ENCODE results near the gene CREB5. TPM values are rescaled to one million over a fixed set of nuclear protein-coding genes. Genes with fewer than 3 reads are reported as not detected.
A peak's percentile ranks its signal among the peaks of the same experiment; 100 is the strongest.

CREB5 gene
- total RNA-seq, 1 experiment from 2014 or later = 0.49 TPM

GRCh38 chr7:28747854-28748253 lies 335.5 kb downstream of the CREB5 start (continued):
- TF ChIP-seq, protein P1, sequence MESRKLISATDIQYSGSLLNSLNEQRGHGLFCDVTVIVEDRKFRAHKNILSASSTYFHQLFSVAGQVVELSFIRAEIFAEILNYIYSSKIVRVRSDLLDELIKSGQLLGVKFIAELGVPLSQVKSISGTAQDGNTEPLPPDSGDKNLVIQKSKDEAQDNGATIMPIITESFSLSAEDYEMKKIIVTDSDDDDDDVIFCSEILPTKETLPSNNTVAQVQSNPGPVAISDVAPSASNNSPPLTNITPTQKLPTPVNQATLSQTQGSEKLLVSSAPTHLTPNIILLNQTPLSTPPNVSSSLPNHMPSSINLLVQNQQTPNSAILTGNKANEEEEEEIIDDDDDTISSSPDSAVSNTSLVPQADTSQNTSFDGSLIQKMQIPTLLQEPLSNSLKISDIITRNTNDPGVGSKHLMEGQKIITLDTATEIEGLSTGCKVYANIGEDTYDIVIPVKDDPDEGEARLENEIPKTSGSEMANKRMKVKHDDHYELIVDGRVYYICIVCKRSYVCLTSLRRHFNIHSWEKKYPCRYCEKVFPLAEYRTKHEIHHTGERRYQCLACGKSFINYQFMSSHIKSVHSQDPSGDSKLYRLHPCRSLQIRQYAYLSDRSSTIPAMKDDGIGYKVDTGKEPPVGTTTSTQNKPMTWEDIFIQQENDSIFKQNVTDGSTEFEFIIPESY (IDR thresholded peaks at IDR 0.05; ENCODE audit: extremely low read depth, insufficient replicate concordance, low read length) = no peak
- TF ChIP-seq ZNF274 (IDR thresholded peaks at IDR 0.05; ENCODE audit: low read depth, low read length) (no peak), FOSL1 (IDR thresholded peaks at IDR 0.05; ENCODE audit: low read depth) (no peak)

DNA sequence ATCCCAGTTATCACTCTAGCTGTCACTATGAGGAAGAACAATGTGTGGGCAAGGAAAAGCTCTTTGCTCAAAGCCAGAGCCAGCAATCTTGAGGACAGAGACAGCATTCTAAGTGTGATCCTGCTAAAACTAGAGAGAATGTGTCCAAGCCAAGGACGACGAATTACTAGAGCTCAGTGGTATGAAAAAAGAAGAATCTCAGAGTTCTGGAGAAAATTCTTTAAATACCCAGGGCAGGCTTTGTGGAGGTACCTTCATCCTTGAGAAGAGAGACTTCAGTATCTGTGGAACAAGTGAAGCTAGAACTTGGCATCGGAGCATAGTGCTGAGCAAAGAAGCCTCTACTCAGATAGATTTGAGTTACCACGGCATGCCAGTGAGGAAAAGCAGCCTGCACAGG lies 336.0 kb downstream of the CREB5 start:
- Histone ChIP-seq H3K9me2 (ENCODE audit: insufficient read depth) (no peaks in the 10 kb centered on the region), H3K79me2 (ENCODE audit: insufficient read depth, low read length) (no peaks in the 10 kb centered on the region), H4K20me1 (ENCODE audit: insufficient read depth) (no peaks in the 10 kb centered on the region), H3K4me3 (replicated peaks in 1 of 2; ENCODE audit: low read depth in 1 of 2, low read length in 2 of 2) (no peak overlapping the region), H3K9me3 (ENCODE audit: control insufficient read depth in 1 of 2, insufficient read depth in 1 of 2, low read depth in 1 of 2, low read length in 2 of 2) (no peaks in the 10 kb centered on the region), H2AFZ (ENCODE audit: low read depth, low read length, poor library complexity, severe bottlenecking) (peak overlapping the region; percentile 14), H3K4me2 (ENCODE audit: low read length) (no peak overlapping the region), H3K27ac (ENCODE audit: low read depth, low read length) (no peak overlapping the region), H3K4me1 (ENCODE audit: control insufficient read depth in 1 of 2, insufficient read depth in 2 of 2, low read length in 2 of 2) (peaks cover 9 to 13% of the 10 kb centered on the region in 2 experiments), H3K27me3 (ENCODE audit: insufficient read depth, low read length) (peaks cover 7% of the 10 kb centered on the region; the same call in 1 of the 2 replicates), H3K36me3 (ENCODE audit: control insufficient read depth in 1 of 2, insufficient read depth in 2 of 2, low read length in 2 of 2) (no peaks in the 10 kb centered on the region), H3K9ac (ENCODE audit: low read length) (no peak overlapping the region)
- TF ChIP-seq POLR2AphosphoS5 (IDR thresholded peaks at IDR 0.05; ENCODE audit: low read depth, low read length) = no peak
- no peak for TF ChIP-seq TCF7L2 (IDR thresholded peaks at IDR 0.05; ENCODE audit: borderline replicate concordance, extremely low read depth, insufficient read depth, insufficient read length)
- no peak for TF ChIP-seq EZH2phosphoT487 (IDR thresholded peaks at IDR 0.05; ENCODE audit: borderline replicate concordance)
- no peak for TF ChIP-seq RAD21 (IDR thresholded peaks at IDR 0.05; ENCODE audit: low read depth)
- no peak for TF ChIP-seq EGR1 (IDR thresholded peaks at IDR 0.05; ENCODE audit: low read depth)
- TF ChIP-seq, protein P2, sequence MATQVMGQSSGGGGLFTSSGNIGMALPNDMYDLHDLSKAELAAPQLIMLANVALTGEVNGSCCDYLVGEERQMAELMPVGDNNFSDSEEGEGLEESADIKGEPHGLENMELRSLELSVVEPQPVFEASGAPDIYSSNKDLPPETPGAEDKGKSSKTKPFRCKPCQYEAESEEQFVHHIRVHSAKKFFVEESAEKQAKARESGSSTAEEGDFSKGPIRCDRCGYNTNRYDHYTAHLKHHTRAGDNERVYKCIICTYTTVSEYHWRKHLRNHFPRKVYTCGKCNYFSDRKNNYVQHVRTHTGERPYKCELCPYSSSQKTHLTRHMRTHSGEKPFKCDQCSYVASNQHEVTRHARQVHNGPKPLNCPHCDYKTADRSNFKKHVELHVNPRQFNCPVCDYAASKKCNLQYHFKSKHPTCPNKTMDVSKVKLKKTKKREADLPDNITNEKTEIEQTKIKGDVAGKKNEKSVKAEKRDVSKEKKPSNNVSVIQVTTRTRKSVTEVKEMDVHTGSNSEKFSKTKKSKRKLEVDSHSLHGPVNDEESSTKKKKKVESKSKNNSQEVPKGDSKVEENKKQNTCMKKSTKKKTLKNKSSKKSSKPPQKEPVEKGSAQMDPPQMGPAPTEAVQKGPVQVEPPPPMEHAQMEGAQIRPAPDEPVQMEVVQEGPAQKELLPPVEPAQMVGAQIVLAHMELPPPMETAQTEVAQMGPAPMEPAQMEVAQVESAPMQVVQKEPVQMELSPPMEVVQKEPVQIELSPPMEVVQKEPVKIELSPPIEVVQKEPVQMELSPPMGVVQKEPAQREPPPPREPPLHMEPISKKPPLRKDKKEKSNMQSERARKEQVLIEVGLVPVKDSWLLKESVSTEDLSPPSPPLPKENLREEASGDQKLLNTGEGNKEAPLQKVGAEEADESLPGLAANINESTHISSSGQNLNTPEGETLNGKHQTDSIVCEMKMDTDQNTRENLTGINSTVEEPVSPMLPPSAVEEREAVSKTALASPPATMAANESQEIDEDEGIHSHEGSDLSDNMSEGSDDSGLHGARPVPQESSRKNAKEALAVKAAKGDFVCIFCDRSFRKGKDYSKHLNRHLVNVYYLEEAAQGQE (IDR thresholded peaks at IDR 0.05; ENCODE audit: low read depth) = no peak
- no peak for TF ChIP-seq ELF1 (IDR thresholded peaks at IDR 0.05; ENCODE audit: borderline replicate concordance, low read depth)
- TF ChIP-seq ZFX (IDR thresholded peaks at IDR 0.05) = no peak
- POLR2A ChIA-PET = no interaction called here
- no TSS peak for BruUV-seq (replicated peaks)
- RAD21 ChIA-PET (ENCODE audit: low non-redundant PET in 1 of 2, low total read pairs in 2 of 2, uncharacterized antibody in 2 of 2, unreplicated experiment in 2 of 2) = no interaction called here
- ATAC-seq = no peak
- no peak for DNase-seq (ENCODE audit: low read depth, low spot score)
- CTCF ChIA-PET = interaction anchor here (0.7 to 1.1 kb wide), 2 partner anchors 13 to 450 kb away, joined by 3 read pairs; no protein-coding TSS in a partner anchor
- intact Hi-C loops (cut with micrococcal nuclease) = no loop called here
